Body of pancreas (tissue), 4 donors: ENCODE results near the gene TM7SF3. TPM values are rescaled to one million over a fixed set of nuclear protein-coding genes. Genes with fewer than 3 reads are reported as not detected.
A peak's percentile ranks its signal among the peaks of the same experiment; 100 is the strongest.

ENCODE experiments used
- ATAC-seq: fragments of 150-250 bp; one replicate; pipeline ENCODE4 v1.9.1; 2016
- DNase-seq, 4 donors: peaks; one replicate each; pipeline ENCODE4 v3.0.0-alpha.2; 2019
- H3K27ac ChIP-seq, 4 donors: fragments of 200-600 bp; sonication (generic); 1 replicate in 3 of 4; 2 replicates in 1 of 4; pipeline versions ENCODE4 v1.5.1 to v1.6.1; 2016 to 2019; ENCODE audit warnings: mild to moderate bottlenecking in 1 of 4, mixed read lengths in 1 of 4, moderate library complexity in 1 of 4
- H3K27me3 ChIP-seq, 2 donors: fragments of 200-600 bp; sonication (generic); one replicate each; pipeline ENCODE4 v1.6.0; 2016; ENCODE audit warnings: mild to moderate bottlenecking in 1 of 2
- H3K36me3 ChIP-seq, 2 donors: fragments of 200-600 bp; sonication (generic); replicated peaks in 1 of 2; 2 replicates each; pipeline ENCODE4 v1.5.1; 2016; ENCODE audit warnings: low read depth in 2 of 2; ENCODE audit not compliant: insufficient read depth in 1 of 2
- H3K4me1 ChIP-seq: fragments of 200-600 bp; sonication (generic); one replicate; pipeline ENCODE4 v1.6.0; 2016
- H3K4me3 ChIP-seq, 2 donors: fragments of 200-600 bp; sonication (generic); 1 replicate in 1 of 2; 2 replicates in 1 of 2; pipeline ENCODE4 v1.5.1; 2016 to 2019
- H3K9me3 ChIP-seq, 3 donors: fragments of 200-600 bp; sonication (generic); 1 replicate in 2 of 3; 2 replicates in 1 of 3; pipeline ENCODE4 v1.5.1; 2016
- CTCF ChIP-seq, 7 experiments: fragments of 450-650 bp in 4 of 7; fragments of 200-600 bp in 3 of 7; sonication (generic) in 3 of 7; IDR thresholded peaks; one replicate each; pipeline ENCODE4 v1.5.1; 2016 to 2019; ENCODE audit warnings: antibody characterized with exemption in 7 of 7
- POLR2A ChIP-seq, 3 donors: fragments of 450-650 bp; IDR thresholded peaks; one replicate each; pipeline ENCODE4 v1.6.1; 2016; ENCODE audit warnings: antibody characterized with exemption in 3 of 3, mild to moderate bottlenecking in 2 of 3
- WGBS, 2 donors: methylation state at CpG; one replicate each; pipeline ENCODE4 v1.1.5; 2017; 5-methylcytosine and 5-hydroxymethylcytosine counted together
- intact Hi-C: fragments of 100-400 bp; cut with DNase I; formaldehyde crosslinking; loops from one replicate; pipeline ENCODE4 v1.15.1; 2023
- total RNA-seq, 2 donors: library from RNA; depleted of rRNA; stranded (reverse); fragments of >200 nt; gene quantifications; one replicate each; pipeline ENCODE4 v1.1.0, GENCODE V29; 2016

The TM7SF3 gene
- total RNA-seq, 2 donors from 2014 or later, result 55.0 to 113 TPM

- H3K36me3 ChIP-seq, result peaks cover 0 to 10% of the 10 kb centered on the region in 2 donors
- WGBS, 2 donors, result 68 to 70% methylated on average over 4 of the region's 4 CpGs
- ATAC-seq (no peak), DNase-seq (no peak)
- H3K4me1 ChIP-seq, result no peaks in the 10 kb centered on the region
- intact Hi-C loops, result no loop called here
- no peak overlapping the region for H3K27ac ChIP-seq
- H3K9me3 ChIP-seq, result no peaks in the 10 kb centered on the region
- no peaks in the 10 kb centered on the region for H3K27me3 ChIP-seq
- no peak overlapping the region for H3K4me3 ChIP-seq
- TF ChIP-seq POLR2A (IDR thresholded peaks at IDR 0.05) (no peak), CTCF (IDR thresholded peaks at IDR 0.05) (no peak)
Observed at GRCh38 chr12:26954027-26954426, 60.2 kb downstream of the TM7SF3 start.

- no peaks in the 10 kb centered on the region for H3K27me3 ChIP-seq
- intact Hi-C loops, result no loop called here
- ATAC-seq (no peak), DNase-seq (peak in 3 of 4 donors; percentile 16 to 68 (median 21))
- no peak overlapping the region for H3K4me3 ChIP-seq
- 26 to 52% methylated on average over 1 of the region's 1 CpG for WGBS, 2 donors
- peak overlapping the region in 1 of 4 donors; percentile 17 for H3K27ac ChIP-seq
- H3K36me3 ChIP-seq, result peaks cover 0 to 10% of the 10 kb centered on the region in 2 donors
- H3K4me1 ChIP-seq, result no peaks in the 10 kb centered on the region
- peaks cover 0 to 2% (median 0%) of the 10 kb centered on the region in 3 donors for H3K9me3 ChIP-seq
- TF ChIP-seq CTCF (IDR thresholded peaks at IDR 0.05) (no peak), POLR2A (IDR thresholded peaks at IDR 0.05) (no peak)
Observed at GRCh38 chr12:26953447-26953846, 60.7 kb downstream of the TM7SF3 start.

- H3K4me3 ChIP-seq, result no peak overlapping the region
- ATAC-seq, result no peak
- no peaks in the 10 kb centered on the region for H3K27me3 ChIP-seq
- DNase-seq, result no peak
- TF ChIP-seq CTCF (IDR thresholded peaks at IDR 0.05), result no peak
- no peak for TF ChIP-seq POLR2A (IDR thresholded peaks at IDR 0.05)
- H3K9me3 ChIP-seq, result peaks cover 0 to 4% (median 0%) of the 10 kb centered on the region in 3 donors
- H3K36me3 ChIP-seq, result no peaks in the 10 kb centered on the region
- no peaks in the 10 kb centered on the region for H3K4me1 ChIP-seq
- intact Hi-C loops, result no loop called here
- WGBS, 2 donors, result 88 to 97% methylated on average over 1 of the region's 1 CpG
- no peak overlapping the region for H3K27ac ChIP-seq
Observed at GRCh38 chr12:26948309-26948708, 65.9 kb downstream of the TM7SF3 start.

GRCh38 chr12:26941215-26941594 is 73.0 kb downstream of the TM7SF3 start:
- Histone ChIP-seq H3K4me3 (no peak overlapping the region), H3K9me3 (no peaks in the 10 kb centered on the region), H3K27me3 (no peaks in the 10 kb centered on the region), H3K36me3 (no peaks in the 10 kb centered on the region), H3K4me1 (peaks cover 41% of the 10 kb centered on the region), H3K27ac (no peak overlapping the region)
- TF ChIP-seq POLR2A (IDR thresholded peaks at IDR 0.05) (no peak), CTCF (IDR thresholded peaks at IDR 0.05) (no peak)
- DNase-seq (no peak), ATAC-seq (no peak)
- intact Hi-C loops, result no loop called here
- WGBS, 2 donors, result 46 to 56% methylated on average over 1 of the region's 1 CpG

GRCh38 chr12:26940516-26941214 is 73.5 kb downstream of the TM7SF3 start:
- intact Hi-C loops, result no loop called here
- H3K4me1 ChIP-seq, result peaks cover 46% of the 10 kb centered on the region
- no peaks in the 10 kb centered on the region for H3K36me3 ChIP-seq
- H3K27ac ChIP-seq, result no peak overlapping the region
- WGBS, 2 donors, result 72 to 83% methylated on average over 3 of the region's 3 CpGs
- H3K4me3 ChIP-seq, result no peak overlapping the region
- no peak for TF ChIP-seq CTCF (IDR thresholded peaks at IDR 0.05)
- no peak for TF ChIP-seq POLR2A (IDR thresholded peaks at IDR 0.05)
- ATAC-seq (no peak), DNase-seq (no peak)
- H3K9me3 ChIP-seq, result no peaks in the 10 kb centered on the region
- H3K27me3 ChIP-seq, result no peaks in the 10 kb centered on the region
